NCI-H524 (cell line): ENCODE measurements around the gene PPARG.
A peak's percentile ranks its signal among the peaks of the same experiment; 100 is the strongest.
"Not testable (repeated sequence)": the region's sequence is repeated elsewhere in the genome, so short reads cannot be mapped to it uniquely, and the experiment has no call there.

Source experiments
- DNase-seq, 2 experiments: peaks; one replicate each; lab custom pipeline; 2025; lab: John Stamatoyannopoulos, UW

The PPARG gene

GRCh38 chr3:12288182-12289129, at the start of gene PPARG:
Gene PPARG (plus strand): TSS chr3:12289070. CDS start chr3:12379712, 90,642 bp downstream.
- DNase-seq, result peak in 1 of 2 experiments; percentile 5

DNA sequence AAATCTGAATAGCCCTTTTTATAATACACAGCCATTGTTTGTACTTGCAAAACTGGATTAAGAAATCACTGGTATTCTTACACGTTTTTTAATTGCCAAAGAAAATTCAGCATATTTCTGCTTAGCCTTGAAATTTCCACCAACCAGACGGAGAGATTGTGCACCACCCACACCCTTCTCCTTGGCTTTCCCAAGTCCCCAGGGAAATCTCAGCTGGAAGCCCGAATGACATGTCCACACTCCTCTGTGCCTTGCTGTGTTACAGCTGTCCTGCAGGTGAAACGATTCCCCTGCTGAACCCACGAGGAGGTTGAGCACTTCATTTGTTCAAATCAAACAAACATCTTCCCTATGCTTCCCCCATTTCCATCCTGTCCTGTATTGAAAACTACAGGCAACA, 49.6 kb upstream of the PPARG start:
- no peak for DNase-seq

GRCh38 chr3:12242772-12243171, 46.1 kb upstream of the PPARG start:
- no peak for DNase-seq

GRCh38 chr3:12246497-12247163, 42.2 kb upstream of the PPARG start:
- DNase-seq, result no peak

DNA sequence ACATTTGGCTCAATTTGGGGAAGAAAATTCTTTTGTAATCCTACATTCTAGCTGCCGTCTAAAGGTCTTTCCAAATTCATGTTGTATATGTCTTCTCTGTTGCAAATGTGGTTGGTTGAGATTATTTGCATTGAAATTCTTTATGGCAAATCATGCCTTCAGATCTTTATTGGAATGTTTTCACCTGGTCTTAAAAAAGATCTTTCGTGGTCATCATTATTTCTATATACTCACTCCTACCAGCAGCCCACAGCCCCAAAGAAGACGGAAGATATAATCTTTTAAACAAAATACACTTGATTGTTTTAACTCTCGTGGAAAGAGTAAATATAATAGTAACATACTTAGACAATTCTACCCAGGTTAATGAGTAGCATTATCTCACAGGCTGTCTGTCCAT, 41.5 kb upstream of the PPARG start:
- DNase-seq, result no peak

DNA sequence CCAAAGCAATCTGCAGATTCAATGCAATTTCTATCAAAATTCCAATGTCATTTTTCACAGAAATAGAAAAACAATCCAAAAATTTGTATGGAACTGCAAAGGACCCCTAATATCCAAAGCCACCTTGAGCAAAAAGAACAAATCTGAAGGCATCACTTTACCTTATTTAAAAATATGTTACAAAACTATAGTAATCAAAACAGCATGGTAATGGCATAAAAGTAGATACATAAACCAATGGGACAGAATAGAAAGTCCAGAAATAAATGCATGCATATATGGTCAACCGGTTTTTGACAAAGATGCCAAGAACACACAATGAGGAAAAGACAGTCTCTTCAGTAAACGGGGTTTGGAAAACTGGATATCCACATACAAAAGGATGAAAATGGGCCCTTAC, 39.4 kb upstream of the PPARG start:
- no peak for DNase-seq

DNA sequence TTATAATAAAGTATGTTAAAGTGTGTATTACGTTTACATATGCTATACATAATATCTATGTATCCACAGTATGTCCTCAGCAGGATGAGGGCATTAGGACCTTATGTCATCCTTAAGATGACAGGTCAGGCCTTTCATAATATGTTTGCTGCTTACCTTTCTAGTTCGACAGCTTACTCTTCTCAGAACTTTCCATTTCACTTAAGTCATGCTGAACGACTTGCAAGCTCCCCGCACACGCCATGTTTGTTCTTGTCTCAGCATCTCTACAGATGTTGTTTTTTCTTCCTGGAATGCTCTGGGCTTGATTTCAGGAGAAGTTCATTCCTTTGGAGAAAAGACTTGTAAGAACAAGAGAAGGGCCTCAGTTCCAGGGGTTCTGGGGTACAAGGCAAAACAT, 36.0 kb upstream of the PPARG start:
- DNase-seq, result no peak

- no peak for DNase-seq
These were observed 35.1 kb upstream of the PPARG start for GRCh38 chr3:12253516-12254343.

DNA sequence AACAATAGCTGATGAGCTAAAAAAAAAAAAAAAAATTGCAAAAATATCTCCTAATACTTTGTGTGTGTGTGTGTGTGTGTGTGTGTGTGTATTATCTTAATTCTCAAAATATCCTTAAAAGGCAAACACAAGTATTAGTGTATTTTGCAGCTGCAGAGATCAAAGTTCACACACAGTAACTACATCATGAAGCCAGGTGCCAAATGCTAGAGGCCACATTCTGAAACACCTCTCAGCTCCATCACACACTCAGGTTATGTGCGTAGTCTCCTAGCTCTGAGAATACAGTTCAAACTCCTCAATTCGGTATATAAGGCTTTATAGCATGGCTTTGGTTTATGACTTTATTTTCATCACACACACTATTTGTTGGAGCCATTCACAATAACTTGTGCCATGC, 33.5 kb upstream of the PPARG start:
- DNase-seq, result no peak

DNA sequence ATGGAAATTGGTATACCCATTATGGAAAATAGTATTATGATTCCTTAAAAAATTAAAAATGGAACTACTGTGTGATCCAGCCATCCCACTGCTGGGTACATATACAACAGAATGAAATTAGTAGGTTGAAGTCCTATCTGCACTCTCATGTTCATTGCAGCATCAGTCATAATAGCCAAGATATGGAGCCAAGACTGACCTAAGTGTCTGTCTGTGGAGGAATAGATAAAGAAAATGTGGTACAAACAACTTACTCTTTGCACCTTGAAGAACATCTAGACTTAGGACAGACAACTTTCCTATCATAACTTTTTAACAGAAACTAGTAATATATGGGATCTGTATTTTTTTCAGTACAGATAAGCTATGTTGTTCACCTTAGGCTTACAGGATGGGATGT, 30.0 kb upstream of the PPARG start:
- DNase-seq, result no peak

- DNase-seq, result not testable (repeated sequence)
These were observed 26.7 kb upstream of the PPARG start for GRCh38 chr3:12262173-12262572.

- no peak for DNase-seq
These were observed 23.4 kb upstream of the PPARG start for GRCh38 chr3:12265508-12265907.

- DNase-seq, result no peak
These were observed 22.8 kb upstream of the PPARG start for GRCh38 chr3:12266038-12266437.

DNA sequence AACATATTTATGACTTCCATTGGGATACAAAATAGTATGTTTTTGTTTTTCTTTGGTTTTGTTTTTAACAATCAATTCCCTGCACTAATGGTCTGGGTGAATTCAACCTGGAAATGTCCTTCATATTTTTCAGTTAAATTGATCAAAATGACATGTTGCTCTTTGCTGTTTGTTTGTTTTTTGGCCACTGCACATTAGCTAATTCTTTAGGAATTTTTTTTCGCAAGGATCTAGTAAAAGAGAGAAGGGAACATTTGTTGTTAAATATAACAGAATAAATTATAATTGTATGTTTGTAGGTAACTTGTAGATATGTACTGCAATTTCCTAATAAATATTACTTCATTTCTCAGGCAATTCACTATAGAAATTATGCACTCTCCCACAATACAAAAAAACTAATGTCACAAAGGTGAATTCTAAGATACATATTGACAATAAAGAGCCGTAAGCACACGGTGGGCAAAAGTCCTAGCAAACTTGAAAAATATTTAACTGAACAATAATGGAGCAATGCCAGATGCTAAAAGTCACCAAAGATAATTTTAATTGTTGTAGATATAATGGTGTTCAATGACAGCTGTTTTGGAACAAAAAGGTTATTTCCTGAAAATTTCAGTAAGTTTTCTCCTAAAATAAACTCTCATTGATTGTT, 21.4 kb upstream of the PPARG start:
- no peak for DNase-seq

GRCh38 chr3:12268049-12268735, 20.7 kb upstream of the PPARG start:
- DNase-seq, result no peak

DNA sequence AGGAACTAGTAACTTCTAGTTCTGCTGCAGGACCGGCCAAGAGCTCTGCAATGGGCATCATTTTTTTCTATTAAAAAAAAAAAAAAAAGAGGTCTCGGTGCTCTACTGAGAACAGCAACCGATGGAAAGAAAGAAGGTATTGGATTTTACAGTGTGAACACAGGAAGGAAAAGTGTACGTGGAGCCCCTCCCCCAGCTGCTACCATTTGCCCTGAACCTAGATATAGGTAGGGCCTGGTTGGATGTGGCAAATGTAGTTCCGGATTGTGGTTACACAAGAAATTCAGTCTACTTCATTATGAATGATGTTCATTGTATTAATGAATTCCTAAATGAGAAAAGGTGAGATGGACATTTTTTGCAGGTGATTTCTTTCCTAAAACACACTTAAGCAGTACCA, 17.9 kb upstream of the PPARG start:
- no peak for DNase-seq

GRCh38 chr3:12273045-12273695, 15.7 kb upstream of the PPARG start:
- no peak for DNase-seq

DNA sequence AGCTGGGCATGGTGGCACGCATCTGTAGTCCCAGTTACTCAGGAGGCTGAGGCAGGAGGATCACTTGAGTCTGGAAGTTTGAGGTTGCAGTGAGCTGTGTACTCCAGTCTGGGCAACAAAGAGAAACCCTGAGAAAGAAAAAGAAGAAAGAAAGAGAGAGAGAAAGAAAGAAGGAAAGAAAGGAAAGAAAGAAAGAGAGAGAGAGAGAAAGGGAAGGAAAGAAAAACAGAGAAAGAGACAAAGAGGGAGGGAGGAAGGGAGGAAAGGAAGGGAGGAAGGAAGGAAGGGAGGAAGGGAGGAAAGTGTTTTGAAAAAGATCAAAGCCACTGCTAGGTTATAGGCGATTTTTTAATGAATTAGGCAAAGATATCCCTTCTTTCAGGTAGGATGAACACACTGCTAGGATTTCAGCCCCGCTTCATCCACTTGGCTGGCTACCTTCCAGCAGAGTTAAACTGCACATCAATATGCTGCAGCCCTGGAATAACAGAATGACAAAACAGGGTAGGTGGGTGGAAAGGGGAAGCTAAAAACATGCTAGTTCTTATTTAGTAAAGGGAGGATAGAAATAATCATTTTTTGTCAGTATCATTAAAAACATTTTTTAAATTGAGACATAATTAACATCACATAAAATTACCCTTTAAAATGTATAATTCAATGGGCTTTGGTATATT, 12.8 kb upstream of the PPARG start:
- DNase-seq, result no peak

- DNase-seq, result not testable (repeated sequence)
These were observed 12.0 kb upstream of the PPARG start for GRCh38 chr3:12276827-12277226.

GRCh38 chr3:12278566-12278965, 10.3 kb upstream of the PPARG start:
- no peak for DNase-seq
